ENCODE measurements around the gene SH2D6.

Gene SH2D6

GRCh38 chr2:85411405-85411748 lies 7.1 kb upstream of the SH2D6 start:
- TF ChIP-seq, protein P1, sequence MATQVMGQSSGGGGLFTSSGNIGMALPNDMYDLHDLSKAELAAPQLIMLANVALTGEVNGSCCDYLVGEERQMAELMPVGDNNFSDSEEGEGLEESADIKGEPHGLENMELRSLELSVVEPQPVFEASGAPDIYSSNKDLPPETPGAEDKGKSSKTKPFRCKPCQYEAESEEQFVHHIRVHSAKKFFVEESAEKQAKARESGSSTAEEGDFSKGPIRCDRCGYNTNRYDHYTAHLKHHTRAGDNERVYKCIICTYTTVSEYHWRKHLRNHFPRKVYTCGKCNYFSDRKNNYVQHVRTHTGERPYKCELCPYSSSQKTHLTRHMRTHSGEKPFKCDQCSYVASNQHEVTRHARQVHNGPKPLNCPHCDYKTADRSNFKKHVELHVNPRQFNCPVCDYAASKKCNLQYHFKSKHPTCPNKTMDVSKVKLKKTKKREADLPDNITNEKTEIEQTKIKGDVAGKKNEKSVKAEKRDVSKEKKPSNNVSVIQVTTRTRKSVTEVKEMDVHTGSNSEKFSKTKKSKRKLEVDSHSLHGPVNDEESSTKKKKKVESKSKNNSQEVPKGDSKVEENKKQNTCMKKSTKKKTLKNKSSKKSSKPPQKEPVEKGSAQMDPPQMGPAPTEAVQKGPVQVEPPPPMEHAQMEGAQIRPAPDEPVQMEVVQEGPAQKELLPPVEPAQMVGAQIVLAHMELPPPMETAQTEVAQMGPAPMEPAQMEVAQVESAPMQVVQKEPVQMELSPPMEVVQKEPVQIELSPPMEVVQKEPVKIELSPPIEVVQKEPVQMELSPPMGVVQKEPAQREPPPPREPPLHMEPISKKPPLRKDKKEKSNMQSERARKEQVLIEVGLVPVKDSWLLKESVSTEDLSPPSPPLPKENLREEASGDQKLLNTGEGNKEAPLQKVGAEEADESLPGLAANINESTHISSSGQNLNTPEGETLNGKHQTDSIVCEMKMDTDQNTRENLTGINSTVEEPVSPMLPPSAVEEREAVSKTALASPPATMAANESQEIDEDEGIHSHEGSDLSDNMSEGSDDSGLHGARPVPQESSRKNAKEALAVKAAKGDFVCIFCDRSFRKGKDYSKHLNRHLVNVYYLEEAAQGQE (IDR thresholded peaks at IDR 0.05; ENCODE audit: insufficient read depth in 1 of 2, low read depth in 2 of 2, low read length in 2 of 2): no peak
- TF ChIP-seq FOXP2 (optimal IDR thresholded peaks at IDR 0.05; ENCODE audit: borderline replicate concordance, extremely low read depth, extremely low read length, insufficient read depth) (no peak), SIN3A (IDR thresholded peaks at IDR 0.05; ENCODE audit: borderline replicate concordance, insufficient read depth, low read length) (no peak), POLR2AphosphoS5 (IDR thresholded peaks at IDR 0.05; ENCODE audit: low read depth, low read length) (no peak), TAF1 (IDR thresholded peaks at IDR 0.05; ENCODE audit: borderline replicate concordance, insufficient read depth, low read length) (no peak)

DNA sequence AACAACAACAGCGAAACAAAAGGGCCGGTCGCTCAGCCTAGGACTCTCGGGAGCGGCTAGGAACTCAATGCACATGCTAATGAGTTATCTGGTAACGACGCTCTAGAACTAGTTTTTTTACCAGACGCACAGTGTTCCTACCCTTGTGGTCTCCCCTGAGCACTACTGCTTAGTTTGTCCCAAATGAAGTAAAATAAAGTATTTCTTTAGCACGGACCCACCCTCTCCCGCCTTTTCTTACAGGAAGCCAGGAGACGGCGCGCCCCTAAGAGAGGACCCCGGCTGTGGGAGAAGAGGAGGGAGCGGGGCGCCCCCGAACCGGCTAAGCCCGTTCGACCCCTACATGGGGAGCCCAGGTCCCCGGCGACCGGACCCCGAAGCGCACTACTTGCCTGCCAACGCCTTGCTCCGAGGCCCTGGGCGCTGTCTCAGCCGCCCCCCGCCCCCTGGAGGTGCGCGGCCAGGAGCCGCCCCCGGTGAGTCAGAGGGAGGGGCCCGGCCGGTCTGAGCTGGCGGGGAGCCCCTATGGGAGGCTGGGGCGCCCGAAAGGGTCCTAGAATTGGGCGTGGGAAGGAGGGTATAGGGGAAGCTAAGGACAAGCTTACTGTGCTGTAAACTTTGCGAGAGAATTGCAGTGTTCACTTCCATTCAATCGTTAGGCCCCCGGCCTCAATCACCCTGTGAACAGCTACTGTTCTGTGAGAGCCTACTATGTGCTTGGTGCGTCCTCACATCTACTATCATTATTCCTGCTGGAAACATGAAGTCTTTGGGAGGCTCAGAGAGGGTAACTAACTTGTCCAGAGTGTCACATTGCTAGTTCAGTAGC lies 4.7 kb upstream of the SH2D6 start:
- TF ChIP-seq TAF1 (IDR thresholded peaks at IDR 0.05; ENCODE audit: borderline replicate concordance, insufficient read depth, low read length) (no peak), FOXP2 (optimal IDR thresholded peaks at IDR 0.05; ENCODE audit: borderline replicate concordance, extremely low read depth, extremely low read length, insufficient read depth) (no peak), SIN3A (IDR thresholded peaks at IDR 0.05; ENCODE audit: borderline replicate concordance, insufficient read depth, low read length) (no peak), POLR2AphosphoS5 (IDR thresholded peaks at IDR 0.05; ENCODE audit: low read depth, low read length) (no peak)
- TF ChIP-seq, protein P1 (IDR thresholded peaks at IDR 0.05; ENCODE audit: insufficient read depth in 1 of 2, low read depth in 2 of 2, low read length in 2 of 2): no peak

- TF ChIP-seq, protein P1 (IDR thresholded peaks at IDR 0.05; ENCODE audit: insufficient read depth in 1 of 2, low read depth in 2 of 2, low read length in 2 of 2): no peak
- TF ChIP-seq POLR2AphosphoS5 (IDR thresholded peaks at IDR 0.05; ENCODE audit: low read depth, low read length) (no peak), FOXP2 (optimal IDR thresholded peaks at IDR 0.05; ENCODE audit: borderline replicate concordance, extremely low read depth, extremely low read length, insufficient read depth) (no peak), TAF1 (IDR thresholded peaks at IDR 0.05; ENCODE audit: borderline replicate concordance, insufficient read depth, low read length) (no peak), SIN3A (IDR thresholded peaks at IDR 0.05; ENCODE audit: borderline replicate concordance, insufficient read depth, low read length) (no peak)
These were observed 3.6 kb upstream of the SH2D6 start for GRCh38 chr2:85414761-85415553.

GRCh38 chr2:85415980-85416650 lies 2.4 kb upstream of the SH2D6 start:
- TF ChIP-seq, protein P1 (IDR thresholded peaks at IDR 0.05; ENCODE audit: insufficient read depth in 1 of 2, low read depth in 2 of 2, low read length in 2 of 2): no peak
- no peak for TF ChIP-seq SIN3A (IDR thresholded peaks at IDR 0.05; ENCODE audit: borderline replicate concordance, insufficient read depth, low read length)
- TF ChIP-seq POLR2AphosphoS5 (IDR thresholded peaks at IDR 0.05; ENCODE audit: low read depth, low read length): no peak
- no peak for TF ChIP-seq FOXP2 (optimal IDR thresholded peaks at IDR 0.05; ENCODE audit: borderline replicate concordance, extremely low read depth, extremely low read length, insufficient read depth)
- TF ChIP-seq TAF1 (IDR thresholded peaks at IDR 0.05; ENCODE audit: borderline replicate concordance, insufficient read depth, low read length): no peak

Measured in PFSK-1 (cell line).